Endothelial cell of umbilical vein (primary cell): ENCODE measurements around the gene LDB3. TPM values are rescaled to one million over a fixed set of nuclear protein-coding genes. Genes with fewer than 3 reads are reported as not detected.

Experiments
- BruUV-seq: library from RNA; stranded (reverse); fragments of 400-500 nt; replicated peaks from 2 replicates; lab custom pipeline; 2021; lab: Mats Ljungman, UMichigan
- CTCF ChIA-PET: fragments of 300-600, 350-600 bp; sonication (Branson Sonifier 250); formaldehyde crosslinking; loops from one replicate; lab custom pipeline; 2021; ENCODE audit warnings: antibody characterized with exemption, inconsistent platforms; lab: Charles Lee
- POLR2A ChIA-PET: fragments of 300-600, 350-600 bp; sonication (Branson Sonifier 250); formaldehyde crosslinking; loops from one replicate; lab custom pipeline; 2021; ENCODE audit warnings: antibody characterized with exemption, inconsistent platforms; lab: Charles Lee
- DNase-seq: peaks from one replicate; pipeline ENCODE4 v3.0.0-alpha.2; 2011; ENCODE audit warnings: low read depth, low spot score
- FAIRE-seq: peaks from 2 replicates; lab custom pipeline; 2011; peaks lifted over from hg19 to GRCh38; lab: Jason Lieb, UNC
- H2AFZ ChIP-seq: 2 replicates; pipeline ENCODE4 v1.6.0; 2012; ENCODE audit warnings: low read depth, low read length, control low read depth, inconsistent platforms
- H3K27ac ChIP-seq: 2 replicates; pipeline ENCODE4 v1.5.1; 2011; ENCODE audit warnings: low read depth, mild to moderate bottlenecking, control low read depth, low read length, moderate library complexity; ENCODE audit not compliant: insufficient read depth
- H3K27me3 ChIP-seq, 2 experiments: 2 replicates each; pipeline versions ENCODE4 v1.6.0 to v1.6.1; 2011; ENCODE audit warnings: low read length in 2 of 2, mixed read lengths in 1 of 2; ENCODE audit not compliant: control insufficient read depth in 2 of 2, insufficient read depth in 2 of 2
- H3K36me3 ChIP-seq, 2 experiments: 2 replicates in 1 of 2; 3 replicates in 1 of 2; pipeline ENCODE4 v1.5.1; 2011; ENCODE audit warnings: low read length in 2 of 2, mild to moderate bottlenecking in 1 of 2, moderate library complexity in 1 of 2; ENCODE audit not compliant: control insufficient read depth in 2 of 2, insufficient read depth in 2 of 2; ENCODE audit errors: extremely low read depth in 1 of 2
- H3K4me1 ChIP-seq: 3 replicates; pipeline ENCODE4 v1.5.1; 2011; ENCODE audit warnings: mild to moderate bottlenecking, low read length; ENCODE audit not compliant: control insufficient read depth, insufficient read depth; ENCODE audit errors: extremely low read depth
- H3K4me2 ChIP-seq: 2 replicates; pipeline ENCODE4 v1.6.1; 2011; ENCODE audit warnings: low read length, control low read depth, mixed read lengths; ENCODE audit not compliant: insufficient read depth
- H3K4me3 ChIP-seq, 3 experiments: fragments of 200-600 bp in 1 of 3; sonication (generic), shearing (Covaris generic) in 1 of 3; replicated peaks in 1 of 3; 2 replicates each; pipeline ENCODE4 v1.5.1; 2011 to 2016; ENCODE audit warnings: control low read depth in 3 of 3, low read length in 3 of 3, mild to moderate bottlenecking in 2 of 3, inconsistent platforms in 1 of 3, low read depth in 1 of 3, moderate library complexity in 1 of 3; ENCODE audit not compliant: insufficient read depth in 1 of 3
- H3K79me2 ChIP-seq: 2 replicates; pipeline ENCODE4 v1.6.0; 2012; ENCODE audit warnings: low read length, inconsistent platforms; ENCODE audit not compliant: control insufficient read depth, insufficient read depth
- H3K9ac ChIP-seq: replicated peaks from 2 replicates; pipeline ENCODE3; 2011; ENCODE audit warnings: low read length, control low read depth; ENCODE audit not compliant: insufficient read depth; ENCODE audit errors: extremely low read depth
- H3K9me1 ChIP-seq: replicated peaks from 3 replicates; pipeline ENCODE4 v1.6.0; 2011; ENCODE audit warnings: mild to moderate bottlenecking, low read length; ENCODE audit not compliant: control insufficient read depth, insufficient read depth; ENCODE audit errors: extremely low read depth
- H3K9me3 ChIP-seq: replicated peaks from 2 replicates; pipeline ENCODE4 v1.5.1; 2012; ENCODE audit warnings: low read length, inconsistent platforms; ENCODE audit not compliant: control insufficient read depth, insufficient read depth
- H4K20me1 ChIP-seq: replicated peaks from 2 replicates; pipeline ENCODE3; 2011; ENCODE audit warnings: mild to moderate bottlenecking, low read length; ENCODE audit not compliant: control insufficient read depth, insufficient read depth; ENCODE audit errors: extremely low read depth
- CTCF ChIP-seq, 2 donors: IDR thresholded peaks; 1 replicate in 1 of 2; 2 replicates in 1 of 2; pipeline ENCODE4 v1.5.1; 2011; ENCODE audit warnings: low read length in 2 of 2, mild to moderate bottlenecking in 2 of 2, moderate library complexity in 2 of 2, control low read depth in 1 of 2, inconsistent platforms in 1 of 2, low read depth in 1 of 2; ENCODE audit not compliant: insufficient read depth in 1 of 2; ENCODE audit errors: extremely low read depth in 1 of 2
- EZH2 ChIP-seq: IDR thresholded peaks from 2 replicates; pipeline ENCODE4 v1.6.1; 2012; ENCODE audit warnings: borderline replicate concordance, low read depth, mild to moderate bottlenecking, moderate library complexity, low read length, inconsistent platforms; ENCODE audit not compliant: severe bottlenecking
- FOS ChIP-seq: IDR thresholded peaks from 2 replicates; pipeline ENCODE4 v1.6.1; 2011; ENCODE audit warnings: mild to moderate bottlenecking, low read length, moderate library complexity, borderline replicate concordance; ENCODE audit not compliant: insufficient read depth
- GATA2 ChIP-seq: IDR thresholded peaks from 2 replicates; pipeline ENCODE4 v1.7.0; 2011; ENCODE audit warnings: low read depth, mild to moderate bottlenecking, moderate library complexity, mixed read lengths, low read length; ENCODE audit not compliant: insufficient read length, insufficient read depth
- JUN ChIP-seq: IDR thresholded peaks from 2 replicates; pipeline ENCODE4 v1.6.1; 2011; ENCODE audit warnings: borderline replicate concordance, low read depth; ENCODE audit not compliant: insufficient read length, insufficient read depth
- MYC ChIP-seq: IDR thresholded peaks from one replicate; pipeline ENCODE4 v1.6.1; 2011; ENCODE audit warnings: mild to moderate bottlenecking, low read depth, low read length
- POLR2A ChIP-seq: IDR thresholded peaks from 2 replicates; pipeline ENCODE4 v1.6.1; 2012; ENCODE audit warnings: low read depth, mild to moderate bottlenecking, control low read depth, low read length
- POLR2AphosphoS5 ChIP-seq: IDR thresholded peaks from 2 replicates; pipeline ENCODE4 v1.6.1; 2012; ENCODE audit warnings: low read depth, mild to moderate bottlenecking, control low read depth, low read length, moderate library complexity; ENCODE audit not compliant: insufficient read depth
- dilution Hi-C: fragments of 300-500 bp; cut with MboI; formaldehyde crosslinking; loops from one replicate; pipeline ENCODE4 v1.15.0; 2019; ENCODE audit warnings: low sequenced_read_pairs; ENCODE audit not compliant: extremely low pct_ligation_motif_present
- intact Hi-C: fragments of 100-400 bp; cut with micrococcal nuclease; formaldehyde crosslinking; loops from one replicate; pipeline ENCODE4 v1.10.0; 2022
- polyA plus RNA-seq, 4 experiments: library from polyadenylated mRNA; depleted of rRNA in 3 of 4; stranded (reverse) in 3 of 4; unstranded in 1 of 4; fragments of >200 nt; gene quantifications; 2 replicates each; pipeline versions ENCODE4 v1.2.1 to v1.2.3, GENCODE V29; 2011 to 2012; ENCODE audit warnings: missing spikeins in 1 of 4
- total RNA-seq: library from RNA; stranded (reverse); gene quantifications from 2 replicates; pipeline ENCODE4 v1.2.3, GENCODE V29; 2021
- TF ChIP-seq, protein P1 (sequence below): IDR thresholded peaks from 2 replicates; pipeline ENCODE4 v1.6.1; 2011; ENCODE audit not compliant: insufficient read depth, insufficient read length

Gene LDB3
- total and polyA plus RNA-seq, 2 donors (not counting 3 experiments of a cell fraction or from before 2014, with no cell fraction given) = not detected

- H3K36me3 ChIP-seq = no peaks in the 10 kb centered on the region
- H3K79me2 ChIP-seq = no peaks in the 10 kb centered on the region
- no TSS peak for BruUV-seq
- no peak overlapping the region for H3K9ac ChIP-seq
- H3K27me3 ChIP-seq = peaks cover 11 to 24% of the 10 kb centered on the region in 2 experiments
- H3K4me2 ChIP-seq = no peak overlapping the region
- no peak overlapping the region for H3K4me3 ChIP-seq
- FAIRE-seq (no peak), DNase-seq (no peak)
- H3K4me1 ChIP-seq = no peaks in the 10 kb centered on the region
- H3K27ac ChIP-seq = no peak overlapping the region
- H4K20me1 ChIP-seq = no peaks in the 10 kb centered on the region
- no peak overlapping the region for H2AFZ ChIP-seq
- H3K9me1 ChIP-seq = no peaks in the 10 kb centered on the region
- ChIA-PET POLR2A (no interaction called here), CTCF (no interaction called here)
- no peaks in the 10 kb centered on the region for H3K9me3 ChIP-seq
- TF ChIP-seq EZH2 = no peak
- TF ChIP-seq FOS = no peak
- TF ChIP-seq POLR2AphosphoS5 = no peak
- TF ChIP-seq, protein P1, sequence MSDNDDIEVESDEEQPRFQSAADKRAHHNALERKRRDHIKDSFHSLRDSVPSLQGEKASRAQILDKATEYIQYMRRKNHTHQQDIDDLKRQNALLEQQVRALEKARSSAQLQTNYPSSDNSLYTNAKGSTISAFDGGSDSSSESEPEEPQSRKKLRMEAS = no peak
- no peak for TF ChIP-seq POLR2A
- no peak for TF ChIP-seq CTCF (IDR thresholded peaks at IDR 0.05; ENCODE audit: extremely low read depth in 1 of 2, insufficient read depth in 1 of 2, low read depth in 1 of 2, low read length in 2 of 2)
- TF ChIP-seq JUN = no peak
- no peak for TF ChIP-seq MYC
- no peak for TF ChIP-seq GATA2
- dilution Hi-C loops (no loop called here), intact Hi-C loops (no loop called here)
Measured at GRCh38 chr10:86632951-86633350, 35.4 kb upstream of the LDB3 start.
